Stimulated activated CD4-positive, alpha-beta T cell treated with anti-CD3 and anti-CD28 coated beads, TNF-alpha, amount 100 ng/mL, for 4 hours (primary cell): ENCODE results near the gene FBXO11.

Experiments
- DNase-seq, 3 experiments: peaks; one replicate each; pipeline ENCODE4 v3.0.0-alpha.2; 2020; ENCODE audit warnings: low read depth in 3 of 3

The FBXO11 gene

GRCh38 chr2:47850198-47850597 lies 56.1 kb downstream of the FBXO11 start:
- no peak for DNase-seq

GRCh38 chr2:47849368-47849767 lies 56.9 kb downstream of the FBXO11 start:
- DNase-seq: no peak

- no peak for DNase-seq
These were observed 62.1 kb downstream of the FBXO11 start for GRCh38 chr2:47844162-47844561.

- DNase-seq: no peak
These were observed 62.9 kb downstream of the FBXO11 start for GRCh38 chr2:47843407-47843806.

- DNase-seq: no peak
These were observed 63.5 kb downstream of the FBXO11 start for GRCh38 chr2:47842846-47843245.

GRCh38 chr2:47838686-47839085 lies 67.6 kb downstream of the FBXO11 start:
- DNase-seq: no peak

GRCh38 chr2:47838249-47838648 lies 68.0 kb downstream of the FBXO11 start:
- DNase-seq: no peak

GRCh38 chr2:47833516-47833968 lies 72.8 kb downstream of the FBXO11 start:
- DNase-seq: no peak

GRCh38 chr2:47822518-47822917 lies 83.8 kb downstream of the FBXO11 start:
- no peak for DNase-seq

GRCh38 chr2:47819834-47820233 lies 86.5 kb downstream of the FBXO11 start:
- no peak for DNase-seq

GRCh38 chr2:47818777-47819176 lies 87.5 kb downstream of the FBXO11 start:
- DNase-seq: no peak

- DNase-seq: no peak
These were observed 90.5 kb downstream of the FBXO11 start for GRCh38 chr2:47815764-47816163.

- no peak for DNase-seq
These were observed 94.6 kb downstream of the FBXO11 start for GRCh38 chr2:47811668-47812067.

GRCh38 chr2:47810850-47811249 lies 95.4 kb downstream of the FBXO11 start:
- DNase-seq: no peak

- DNase-seq: no peak
These were observed 96.4 kb downstream of the FBXO11 start for GRCh38 chr2:47809903-47810302.

GRCh38 chr2:47808614-47809013 lies 97.7 kb downstream of the FBXO11 start:
- no peak for DNase-seq

GRCh38 chr2:47805850-47806249 lies 100.4 kb downstream of the FBXO11 start:
- no peak for DNase-seq

- no peak for DNase-seq
These were observed 102.5 kb downstream of the FBXO11 start for GRCh38 chr2:47803770-47804169.

GRCh38 chr2:47803363-47803762 lies 102.9 kb downstream of the FBXO11 start:
- no peak for DNase-seq

GRCh38 chr2:47801118-47801517 lies 105.2 kb downstream of the FBXO11 start:
- no peak for DNase-seq

GRCh38 chr2:47799031-47799609 lies 107.2 kb downstream of the FBXO11 start:
- no peak for DNase-seq

GRCh38 chr2:47798631-47799030 lies 107.7 kb downstream of the FBXO11 start:
- no peak for DNase-seq

GRCh38 chr2:47796090-47796697 lies 110.1 kb downstream of the FBXO11 start:
- DNase-seq: no peak

- DNase-seq: no peak
These were observed 120.3 kb downstream of the FBXO11 start for GRCh38 chr2:47785986-47786385.
